Fibroblast of lung (primary cell): ENCODE data around the gene SCLT1.

ENCODE experiments used
- EZH2 ChIP-seq: IDR thresholded peaks from 2 replicates; pipeline ENCODE4 v1.5.1; 2012; ENCODE audit warnings: low read length, control low read depth, mild to moderate bottlenecking; ENCODE audit errors: missing control alignments
- TF ChIP-seq, protein P1 (sequence below), 2 donors: IDR thresholded peaks in 1 of 2; conservative IDR thresholded peaks in 1 of 2; 1 replicate in 1 of 2; 2 replicates in 1 of 2; pipeline ENCODE4 v1.5.1; 2011 to 2012; ENCODE audit warnings: low read length in 2 of 2, control low read depth in 1 of 2, inconsistent platforms in 1 of 2, low read depth in 1 of 2, mild to moderate bottlenecking in 1 of 2

DNA sequence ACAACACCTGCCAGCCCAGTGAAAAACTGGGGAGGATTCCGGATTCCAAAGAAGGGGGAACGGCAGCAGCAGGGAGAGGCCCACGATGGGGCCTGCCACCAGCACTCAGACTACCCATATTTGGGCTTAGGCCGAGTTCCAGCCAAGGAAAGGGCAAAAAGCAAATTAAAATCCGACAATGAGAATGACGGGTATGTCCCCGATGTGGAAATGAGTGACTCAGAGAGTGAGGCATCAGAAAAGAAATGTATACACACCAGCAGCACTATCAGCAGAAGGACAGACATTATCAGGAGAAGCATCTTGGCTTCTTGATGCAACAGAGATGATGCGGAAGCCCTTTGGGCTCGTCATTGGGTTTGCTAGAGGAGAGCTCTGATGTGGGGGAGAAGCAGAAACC is 221.4 kb downstream of the SCLT1 start:
- TF ChIP-seq, protein P1, sequence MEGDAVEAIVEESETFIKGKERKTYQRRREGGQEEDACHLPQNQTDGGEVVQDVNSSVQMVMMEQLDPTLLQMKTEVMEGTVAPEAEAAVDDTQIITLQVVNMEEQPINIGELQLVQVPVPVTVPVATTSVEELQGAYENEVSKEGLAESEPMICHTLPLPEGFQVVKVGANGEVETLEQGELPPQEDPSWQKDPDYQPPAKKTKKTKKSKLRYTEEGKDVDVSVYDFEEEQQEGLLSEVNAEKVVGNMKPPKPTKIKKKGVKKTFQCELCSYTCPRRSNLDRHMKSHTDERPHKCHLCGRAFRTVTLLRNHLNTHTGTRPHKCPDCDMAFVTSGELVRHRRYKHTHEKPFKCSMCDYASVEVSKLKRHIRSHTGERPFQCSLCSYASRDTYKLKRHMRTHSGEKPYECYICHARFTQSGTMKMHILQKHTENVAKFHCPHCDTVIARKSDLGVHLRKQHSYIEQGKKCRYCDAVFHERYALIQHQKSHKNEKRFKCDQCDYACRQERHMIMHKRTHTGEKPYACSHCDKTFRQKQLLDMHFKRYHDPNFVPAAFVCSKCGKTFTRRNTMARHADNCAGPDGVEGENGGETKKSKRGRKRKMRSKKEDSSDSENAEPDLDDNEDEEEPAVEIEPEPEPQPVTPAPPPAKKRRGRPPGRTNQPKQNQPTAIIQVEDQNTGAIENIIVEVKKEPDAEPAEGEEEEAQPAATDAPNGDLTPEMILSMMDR (conservative IDR thresholded peaks at IDR 0.05 in 1 of 2, IDR thresholded peaks at IDR 0.05 in 1 of 2; ENCODE audit: low read depth in 1 of 2, low read length in 2 of 2), result no peak
- no peak for TF ChIP-seq EZH2
